Limb (tissue), 2 donors: Measurements from ENCODE around the gene LSS.
A peak's percentile ranks its signal among the peaks of the same experiment; 100 is the strongest.
"Not testable (repeated sequence)": the region's sequence is repeated elsewhere in the genome, so short reads cannot be mapped to it uniquely, and the experiment has no call there.

Source experiments
- DNase-seq, 2 donors: peaks; one replicate each; pipeline ENCODE4 v3.0.0-alpha.2; 2016; ENCODE audit errors: extremely low spot score in 2 of 2

Gene LSS

GRCh38 chr21:46188226-46189212 is 40.1 kb downstream of the LSS start:
- no peak for DNase-seq

DNA sequence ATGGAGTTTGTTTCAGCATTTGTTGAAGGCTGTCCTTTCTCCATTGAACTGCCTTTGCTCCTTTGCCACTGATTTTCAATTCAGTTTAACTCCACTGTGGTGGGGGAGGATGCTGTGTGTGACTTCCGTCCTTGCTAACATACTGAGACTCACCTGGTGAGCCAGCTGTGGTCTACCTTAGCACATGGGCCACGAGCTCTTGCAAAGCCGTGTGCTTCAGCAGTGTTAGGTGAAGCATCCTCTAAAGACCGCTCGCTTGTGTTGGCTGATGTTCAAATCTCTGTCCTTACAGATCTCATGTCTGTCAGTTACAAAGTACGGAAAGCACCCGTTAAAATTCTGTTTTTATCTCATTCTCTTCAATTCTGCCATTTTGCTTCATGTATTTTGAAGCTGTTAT is 40.8 kb downstream of the LSS start:
- DNase-seq: no peak

DNA sequence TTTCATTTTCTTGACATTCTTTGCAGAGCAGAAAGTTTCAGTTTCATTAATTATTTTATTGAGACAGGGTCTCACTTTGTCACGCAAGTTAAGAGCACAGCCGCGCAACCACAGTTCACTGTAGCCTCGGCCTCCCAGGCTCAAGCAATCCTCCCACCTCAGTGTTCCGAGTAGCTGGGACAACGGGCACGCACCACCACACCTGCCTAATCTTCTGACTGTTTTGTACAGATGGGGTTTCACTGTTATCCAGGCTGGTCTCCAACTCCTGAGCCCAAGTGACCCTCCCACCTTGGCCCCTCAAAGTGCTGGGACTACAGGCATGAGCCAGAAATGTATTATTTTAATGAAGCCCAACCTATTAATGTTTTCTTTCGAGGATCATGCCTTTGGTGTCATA is 41.3 kb downstream of the LSS start:
- no peak for DNase-seq

- DNase-seq: no peak
Measured at GRCh38 chr21:46185716-46186115, 42.9 kb downstream of the LSS start.

GRCh38 chr21:46184625-46185555 is 43.7 kb downstream of the LSS start:
- DNase-seq: peak; percentile 66 to 77

DNA sequence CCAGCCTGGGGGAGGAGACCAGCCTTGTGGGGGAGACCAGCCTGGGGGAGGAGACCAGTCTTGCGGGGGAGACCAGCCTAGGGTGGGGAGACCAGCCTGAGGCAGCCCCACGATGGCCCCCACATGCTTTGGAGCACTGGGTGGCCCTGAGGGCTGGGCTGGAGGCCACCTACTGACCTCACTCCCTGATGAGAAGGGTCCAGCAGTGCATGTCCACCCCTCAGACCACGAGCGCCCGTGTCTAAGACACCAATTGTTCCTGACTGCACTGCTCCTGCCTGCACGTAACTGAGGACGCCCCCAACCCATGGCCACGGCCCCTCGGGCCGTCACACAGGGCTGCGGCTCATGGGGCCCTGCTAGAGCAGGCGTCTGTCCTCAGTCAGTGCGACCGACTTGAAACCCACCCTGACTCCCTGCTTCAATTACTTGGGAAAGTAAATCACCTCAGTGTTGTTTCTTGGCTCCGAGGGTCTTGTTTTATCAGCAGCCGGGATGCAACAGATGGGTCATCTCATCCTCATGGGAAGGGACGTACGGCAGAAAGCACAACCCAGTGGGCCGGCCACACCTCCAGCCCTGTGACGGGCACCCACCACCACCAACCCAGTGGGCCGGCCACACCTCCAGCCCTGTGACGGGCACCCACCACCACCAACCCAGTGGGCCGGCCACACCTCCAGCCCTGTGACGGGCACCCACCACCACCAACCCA is 44.5 kb downstream of the LSS start, which contains the start of gene SPATC1L:
Gene SPATC1L (minus strand): TSS at position 550 of the 715 bp plus-strand sequence. CDS start 1,643 bp downstream, outside the sequence.
- DNase-seq: peak; percentile 42 to 67

GRCh38 chr21:46183337-46183909 is 45.2 kb downstream of the LSS start:
- not testable (repeated sequence) for DNase-seq

DNA sequence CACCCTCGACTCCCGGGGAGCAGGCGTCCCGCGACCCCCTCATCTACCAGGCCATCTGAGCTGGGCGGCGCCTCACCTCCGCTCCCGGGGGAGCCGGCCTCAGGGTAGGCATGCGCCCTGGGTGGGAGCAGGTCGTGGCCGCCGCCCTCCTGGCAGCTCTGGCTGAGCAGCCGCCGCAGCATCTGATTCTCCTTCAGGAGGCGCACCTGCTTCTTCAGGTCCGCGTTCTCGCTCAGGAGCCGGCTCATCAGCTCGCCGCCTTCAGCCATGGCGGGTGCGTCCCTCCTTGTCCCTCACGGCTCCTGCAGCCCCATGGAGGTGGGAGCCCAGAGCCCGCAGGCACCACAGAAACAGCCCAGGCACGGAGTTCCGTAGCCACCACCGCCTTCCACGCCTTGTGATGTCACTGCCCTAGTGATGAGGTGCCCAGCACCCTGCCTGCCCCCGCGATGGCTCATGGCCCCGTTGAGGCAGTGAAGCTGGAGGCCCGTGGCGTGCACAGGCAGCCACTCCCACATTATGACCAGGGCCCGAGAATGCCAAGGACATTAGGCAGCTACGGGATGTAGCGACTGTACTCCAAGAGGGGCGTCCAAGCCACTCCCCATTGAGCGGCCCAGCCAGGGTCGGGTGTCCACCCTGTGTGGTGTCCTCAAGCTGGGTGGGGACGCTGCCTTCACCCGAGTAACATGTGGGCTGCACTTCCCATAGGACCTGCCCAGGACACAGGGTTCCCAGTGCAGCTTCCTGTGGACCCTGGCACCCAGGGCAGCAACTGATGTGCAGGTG is 45.8 kb downstream of the LSS start:
- no peak for DNase-seq

DNA sequence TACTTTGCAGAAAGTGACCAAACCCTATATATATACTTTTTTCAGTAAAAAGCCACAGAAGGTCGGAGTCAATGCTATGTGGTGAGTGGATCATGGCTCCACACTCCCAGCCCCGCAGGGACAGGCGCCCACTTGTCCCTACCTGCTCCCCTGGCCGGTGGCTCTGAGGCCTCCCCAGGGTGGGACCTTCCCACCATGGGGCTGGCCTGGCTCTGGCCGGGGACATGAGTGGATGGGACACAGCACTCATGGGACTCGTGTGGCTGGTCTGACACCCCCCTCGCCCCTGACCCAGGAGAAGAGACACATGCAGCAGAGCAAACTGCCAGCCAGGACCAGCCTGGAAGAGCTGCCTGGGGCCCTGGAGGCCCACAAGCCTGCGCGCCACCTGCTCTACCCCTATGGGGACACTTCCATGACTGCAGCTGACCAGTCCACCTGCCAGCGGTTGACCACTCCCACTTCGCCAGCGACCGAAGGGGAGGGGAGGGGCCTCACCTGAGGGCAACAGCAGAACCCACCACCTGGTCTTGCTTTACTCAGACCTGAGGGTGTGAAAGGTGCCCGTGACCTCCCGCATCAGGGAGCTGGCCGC is 46.5 kb downstream of the LSS start:
- no peak for DNase-seq

GRCh38 chr21:46181436-46181835 is 47.1 kb downstream of the LSS start:
- no peak for DNase-seq

DNA sequence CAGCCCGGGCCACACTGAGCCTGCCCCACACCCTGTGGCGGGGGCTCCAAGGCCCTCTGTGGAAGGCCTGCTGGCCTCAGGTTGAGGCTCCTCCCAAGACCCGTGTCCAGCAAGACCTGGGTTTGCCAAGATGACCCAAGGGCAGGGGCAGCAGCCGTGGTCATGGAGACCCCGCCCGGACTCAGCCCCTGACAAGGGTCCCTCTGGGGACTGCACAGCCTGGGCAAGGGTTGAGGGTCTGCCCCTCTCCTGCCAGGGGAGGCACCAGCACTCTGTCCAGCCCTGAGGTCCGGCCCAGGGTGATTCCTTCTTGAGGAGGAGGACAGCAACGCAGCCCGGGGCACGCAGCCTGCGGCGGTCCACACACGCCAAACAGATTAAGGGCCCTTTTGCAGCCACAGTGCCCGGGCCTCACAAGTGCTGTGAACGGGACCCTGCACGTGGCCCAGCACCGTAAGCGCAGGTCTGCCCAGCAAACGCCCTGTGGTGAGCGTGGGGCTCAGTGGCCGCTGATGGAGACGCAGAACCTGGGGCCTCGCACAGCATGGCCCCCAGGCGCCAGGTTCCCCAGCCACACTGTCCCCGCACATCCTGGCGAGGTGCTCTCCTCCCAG is 47.7 kb downstream of the LSS start:
- DNase-seq: no peak

DNA sequence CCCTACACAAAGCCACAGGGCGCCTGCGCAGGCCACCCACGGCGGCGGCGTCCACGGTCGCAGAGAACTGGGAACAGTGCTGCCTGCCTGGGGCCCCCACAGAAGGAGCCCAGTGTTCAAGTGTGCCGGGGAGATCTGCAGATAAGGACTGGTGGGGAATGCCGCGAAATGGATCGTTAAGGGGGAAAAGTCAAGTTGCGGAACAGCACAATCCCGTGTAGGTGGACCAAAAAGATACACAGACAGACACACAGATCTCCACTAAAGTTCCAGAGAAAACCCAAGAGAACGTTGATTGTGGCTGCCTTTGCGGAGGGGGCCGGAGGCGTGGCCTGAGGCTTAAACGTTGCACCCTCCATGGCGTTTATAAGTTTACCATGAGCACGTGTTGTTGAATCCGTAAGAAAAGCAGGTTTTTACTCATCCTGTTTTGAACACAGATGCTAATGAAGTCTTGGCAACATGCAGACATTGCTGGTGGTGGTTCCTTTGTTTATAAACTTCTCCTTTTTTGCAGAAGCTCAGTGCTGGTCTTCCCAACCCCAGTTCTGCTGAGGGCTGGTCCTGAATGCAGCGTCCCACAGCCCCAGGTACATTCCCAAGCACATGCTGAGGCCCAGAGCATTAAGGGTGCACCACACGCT is 48.4 kb downstream of the LSS start:
- no peak for DNase-seq

GRCh38 chr21:46179708-46180078 is 48.9 kb downstream of the LSS start:
- no peak for DNase-seq

DNA sequence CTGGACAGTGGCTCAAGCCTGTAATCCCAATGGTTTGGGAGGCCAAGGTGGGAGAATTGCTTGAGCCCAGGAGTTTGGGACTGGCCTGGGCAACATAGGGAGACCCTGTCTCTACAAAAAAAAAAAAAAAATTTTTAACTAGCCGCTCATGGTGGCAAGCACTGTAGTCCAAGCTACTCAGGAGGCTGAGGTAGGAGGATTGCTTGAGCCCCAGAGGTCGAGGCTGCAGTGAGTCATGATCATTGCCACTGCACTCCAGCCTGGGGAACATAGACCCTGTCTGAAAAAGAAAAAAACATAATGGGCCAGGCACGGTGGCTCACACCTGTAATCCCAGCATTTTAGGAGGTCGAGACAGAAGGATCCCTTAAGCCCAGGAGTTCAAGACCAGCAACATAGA is 49.6 kb downstream of the LSS start:
- DNase-seq: no peak

- not testable (repeated sequence) for DNase-seq
Measured at GRCh38 chr21:46176443-46177129, 52.0 kb downstream of the LSS start.

DNA sequence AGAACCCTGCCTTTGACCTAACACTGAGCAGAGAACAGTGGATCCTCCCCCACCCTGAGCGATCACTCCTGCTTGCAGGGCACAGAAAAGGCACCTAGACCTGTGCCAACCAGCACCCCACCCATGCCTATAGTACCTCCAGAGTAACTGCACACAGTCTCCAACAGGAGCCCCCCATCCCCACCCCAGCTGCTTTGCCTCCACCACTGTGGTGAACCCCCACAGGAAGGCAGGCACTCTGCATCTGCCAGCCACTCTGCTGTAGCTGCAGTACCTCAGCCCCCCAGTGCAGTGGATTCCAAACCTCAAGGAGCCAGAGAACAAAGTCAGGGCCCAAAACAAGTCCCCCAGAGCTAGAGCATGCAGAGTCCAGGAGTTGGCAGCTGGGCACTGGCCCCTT is 55.0 kb downstream of the LSS start:
- no peak for DNase-seq

- no peak for DNase-seq
Measured at GRCh38 chr21:46172863-46173528, 55.6 kb downstream of the LSS start.
